NOMO-1 (cell line): ENCODE measurements around the gene TMEM74B.
A peak's percentile ranks its signal among the peaks of the same experiment; 100 is the strongest.

ENCODE experiments used
- DNase-seq, 2 experiments: peaks; one replicate each; lab custom pipeline; 2025; ENCODE audit not compliant: unreplicated experiment in 2 of 2; lab: John Stamatoyannopoulos, UW

The TMEM74B gene

DNA sequence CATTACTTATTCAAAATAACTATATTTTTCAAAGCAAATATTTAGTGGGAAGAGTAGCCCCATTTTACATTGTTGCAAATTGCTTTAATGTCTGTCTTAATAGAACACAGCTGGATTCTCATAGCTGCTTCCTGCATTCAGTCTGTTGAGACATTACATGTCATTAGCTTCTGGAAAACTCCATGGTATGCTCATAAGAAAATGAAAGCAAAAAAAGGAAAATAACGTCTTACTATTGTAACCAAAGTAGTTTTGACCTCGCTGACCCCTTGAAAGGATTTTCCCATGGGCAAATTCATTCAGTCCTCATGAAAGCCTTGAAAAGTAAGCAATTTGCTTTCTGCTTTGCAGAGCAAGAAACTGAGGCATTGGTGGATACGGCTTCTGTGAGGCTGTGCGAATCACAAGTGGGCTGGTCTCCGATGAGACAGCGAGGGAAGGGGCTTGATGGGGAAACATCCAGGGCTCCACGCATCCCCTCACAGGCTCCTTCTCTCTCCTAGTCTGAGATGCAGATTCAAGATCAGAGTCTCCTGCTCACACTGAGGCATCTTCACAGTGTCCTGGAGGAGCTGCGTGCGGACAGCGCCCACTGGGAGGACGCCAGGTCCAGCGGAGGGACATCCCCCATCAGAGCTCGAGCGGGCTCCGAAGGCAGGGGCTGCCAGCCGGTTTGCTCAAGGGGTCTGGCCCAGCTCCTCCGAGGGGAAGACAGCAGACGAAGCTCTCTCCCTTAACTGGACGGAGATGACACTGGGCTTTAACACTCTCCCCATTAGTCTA lies 21.8 kb upstream of the TMEM74B start:
- no peak for DNase-seq

DNA sequence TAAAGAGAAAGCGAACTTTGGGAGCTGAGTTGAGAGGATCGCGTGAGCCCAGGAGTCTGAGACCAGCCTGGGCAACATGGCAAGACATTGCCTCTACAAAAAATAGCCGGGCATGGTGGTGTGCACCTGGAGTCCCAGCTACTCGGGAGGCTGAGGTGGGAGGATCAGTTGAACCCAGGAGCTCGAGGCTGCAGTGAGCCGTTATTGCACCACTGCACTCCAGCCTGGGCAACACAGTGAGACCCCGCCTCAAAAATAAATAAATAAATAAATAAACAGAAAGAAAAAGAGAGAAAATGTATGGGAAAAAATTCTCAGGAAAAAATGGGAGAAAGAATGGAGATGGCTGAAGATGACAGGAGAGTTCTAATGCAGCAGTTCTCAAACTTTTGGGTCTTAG lies 21.0 kb upstream of the TMEM74B start:
- DNase-seq: no peak

DNA sequence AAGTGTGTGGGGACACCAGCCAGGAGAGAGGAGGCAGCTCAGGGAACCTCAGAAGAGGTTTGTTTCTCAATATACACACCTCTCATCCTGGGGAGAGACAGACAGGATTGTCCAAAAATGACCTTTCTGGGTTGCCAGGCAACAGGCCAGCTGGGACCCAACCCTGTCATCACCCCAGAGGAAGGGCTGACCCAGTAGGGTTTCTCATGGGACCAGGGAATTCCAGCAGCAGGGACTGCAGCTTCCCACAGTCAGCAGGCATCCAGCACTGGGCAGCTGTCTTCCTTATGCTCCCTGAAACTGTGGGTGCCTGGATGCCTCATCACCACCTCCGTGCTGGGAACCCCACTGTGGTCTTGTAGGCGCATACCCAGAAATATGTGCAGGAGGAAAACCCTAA lies 19.8 kb upstream of the TMEM74B start:
- DNase-seq: no peak

DNA sequence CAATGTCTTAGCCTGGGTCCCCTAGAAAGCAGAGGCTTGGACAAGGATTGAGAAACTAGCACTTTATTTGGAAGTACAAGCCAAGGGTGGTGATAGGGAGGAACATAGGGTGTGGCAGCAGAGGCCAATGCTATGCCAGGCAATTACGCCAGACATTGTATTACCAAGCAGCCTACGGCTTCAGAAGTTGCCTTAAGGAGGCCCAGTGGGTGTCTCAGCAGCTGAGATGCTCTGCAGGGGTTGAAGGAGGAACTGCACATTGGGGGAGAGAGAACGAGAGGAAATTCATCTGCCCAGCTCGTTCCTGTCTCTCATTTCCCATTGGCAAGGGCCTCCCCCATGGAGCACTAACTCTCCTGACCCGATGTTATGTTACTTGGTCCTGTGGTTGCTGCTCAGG lies 19.3 kb upstream of the TMEM74B start:
- no peak for DNase-seq

DNA sequence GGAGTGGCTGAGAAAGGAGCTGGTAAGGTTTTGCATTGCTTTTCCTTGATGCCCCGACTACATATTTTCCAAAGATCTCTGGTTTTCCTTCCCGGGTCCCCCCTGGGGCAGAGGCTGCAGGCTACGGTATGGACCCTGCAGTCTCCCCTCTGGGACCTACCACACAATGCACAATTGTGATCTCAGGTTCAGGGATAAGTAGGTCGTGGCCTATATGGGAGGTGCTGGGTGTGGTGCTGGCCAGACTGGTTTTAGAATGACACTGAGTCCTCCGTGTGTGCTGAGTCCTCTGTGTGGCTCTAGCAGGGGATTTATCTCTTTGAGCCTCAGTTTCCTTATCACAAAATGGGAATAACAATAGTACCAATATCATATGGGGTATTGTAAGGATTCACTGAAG lies 18.8 kb upstream of the TMEM74B start:
- DNase-seq: no peak

DNA sequence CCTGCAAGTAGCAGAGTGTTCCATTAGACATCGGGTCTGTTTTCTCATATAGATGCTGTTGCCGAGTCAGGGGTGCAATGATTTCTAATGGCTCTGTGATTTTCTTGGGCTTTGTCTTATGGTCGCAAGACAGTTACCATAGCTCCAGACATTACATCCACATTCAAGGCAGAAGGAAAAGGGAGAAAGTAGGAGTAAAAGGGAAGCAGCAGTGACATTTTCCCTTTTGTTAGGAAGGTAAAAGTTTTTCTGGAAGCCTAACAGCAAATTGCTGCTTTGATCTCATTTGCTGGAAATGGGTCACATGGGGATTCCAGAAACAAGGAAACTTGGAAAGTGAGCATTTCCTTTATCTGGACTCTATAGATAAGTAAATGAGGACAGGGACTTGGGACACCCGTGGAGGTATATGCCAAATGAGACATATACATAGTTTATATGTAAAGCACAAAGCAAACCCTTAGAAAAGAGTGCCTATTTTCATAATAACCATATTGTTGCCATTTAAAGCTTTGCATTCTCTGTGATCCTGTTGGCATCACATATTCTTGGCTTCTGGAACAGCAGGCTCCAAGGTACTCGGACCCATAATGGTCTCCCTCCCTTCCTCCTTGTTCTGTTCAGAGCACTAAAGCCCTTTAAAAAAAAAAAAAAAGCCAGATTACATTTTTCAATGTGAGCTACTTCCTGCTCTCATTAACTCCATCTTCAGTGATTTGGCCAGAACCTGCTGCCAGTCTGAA lies 18.2 kb upstream of the TMEM74B start, which contains the start of gene C20orf202:
C20orf202 (plus strand) TSS at position 693 of the 743 bp plus-strand sequence. CDS start 132 bp downstream, outside the sequence.
- DNase-seq: no peak

DNA sequence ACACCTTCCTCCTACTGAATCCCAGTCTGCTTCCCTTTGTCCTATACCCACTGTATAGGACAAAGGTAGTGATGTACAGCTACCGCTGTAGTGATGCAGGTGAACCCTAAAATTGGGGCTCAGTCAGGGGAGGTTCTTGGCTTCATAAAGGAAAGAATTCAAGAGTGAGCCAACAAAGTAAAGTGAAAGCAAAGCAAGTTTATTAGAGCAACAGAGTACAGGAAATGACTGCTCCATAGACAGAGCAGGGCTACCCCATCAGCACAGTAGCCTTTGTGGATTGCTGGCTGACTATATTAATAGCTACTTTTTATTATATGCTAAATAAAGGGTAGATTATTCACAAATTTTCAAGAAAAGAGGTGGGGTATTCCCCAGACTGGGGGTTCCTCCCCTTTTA lies 15.2 kb upstream of the TMEM74B start:
- DNase-seq: no peak

DNA sequence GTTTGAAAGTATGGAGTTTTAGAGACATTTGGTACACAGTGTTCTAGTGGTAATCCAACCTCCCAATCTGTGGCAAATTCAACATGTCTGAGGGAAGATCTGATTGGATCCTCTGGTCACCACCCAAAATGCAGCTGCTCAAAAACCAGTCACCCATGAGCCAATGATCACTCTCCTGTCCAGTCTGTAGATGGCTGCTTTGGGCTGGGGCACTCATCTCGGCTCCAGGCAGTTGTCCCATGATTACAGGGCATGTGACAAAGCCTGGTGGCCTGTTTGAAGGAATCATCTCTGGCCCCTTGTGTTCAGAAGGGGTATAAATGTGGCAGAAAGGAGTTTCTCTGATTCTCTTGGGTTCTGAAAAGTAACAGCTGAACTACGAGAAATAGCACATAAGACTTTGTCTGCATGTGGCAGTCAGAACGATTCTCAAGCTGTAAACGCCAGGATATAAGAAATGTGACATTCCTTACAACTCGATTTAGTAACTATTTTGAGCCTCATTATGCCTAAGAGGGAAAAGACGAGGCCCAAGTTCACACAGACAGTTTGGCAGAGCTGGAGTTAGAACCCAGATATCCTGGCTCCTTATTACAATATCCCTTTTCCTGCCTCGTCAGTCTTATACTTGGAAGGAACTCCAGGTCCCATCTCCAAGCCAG lies 14.6 kb upstream of the TMEM74B start:
- DNase-seq: no peak

DNA sequence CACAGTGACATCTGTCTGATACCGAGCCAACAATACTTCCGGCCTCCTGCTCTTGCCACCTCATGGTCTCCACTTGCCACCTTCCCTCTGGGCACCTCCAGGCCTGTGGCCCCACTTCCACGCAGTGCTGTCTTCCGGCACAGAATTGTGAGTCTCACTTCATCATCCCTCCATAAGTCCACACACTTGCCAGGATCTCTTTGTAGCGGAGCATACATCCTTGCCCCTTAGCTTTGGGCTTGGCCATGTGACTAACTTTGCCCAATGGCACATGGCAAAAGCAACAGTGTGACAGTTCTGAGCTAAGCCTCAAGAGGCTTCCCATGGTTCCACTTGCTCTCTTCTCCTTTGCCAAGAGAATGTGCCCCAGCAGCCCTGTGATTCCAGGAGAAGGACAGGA lies 14.0 kb upstream of the TMEM74B start:
- DNase-seq: no peak

DNA sequence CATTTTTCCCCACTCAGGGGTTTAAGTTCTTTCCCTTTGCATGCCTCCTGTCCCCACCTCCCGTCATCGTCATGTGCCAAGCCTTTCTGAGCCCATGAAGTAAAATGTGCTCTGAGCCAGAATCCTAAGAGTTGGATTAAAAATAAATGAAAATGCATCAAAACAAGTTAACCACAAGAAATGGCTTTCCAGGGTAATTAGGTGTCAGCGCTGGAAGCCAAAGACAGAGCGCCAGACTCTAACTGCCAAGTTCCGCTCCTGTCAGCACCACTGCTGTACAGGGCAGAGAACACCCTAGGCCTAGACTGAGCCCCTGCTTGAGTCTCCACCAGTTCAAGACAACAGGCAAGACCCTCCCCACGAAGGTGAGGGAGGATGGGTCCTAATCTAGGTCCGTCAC lies 13.0 kb upstream of the TMEM74B start:
- no peak for DNase-seq

DNA sequence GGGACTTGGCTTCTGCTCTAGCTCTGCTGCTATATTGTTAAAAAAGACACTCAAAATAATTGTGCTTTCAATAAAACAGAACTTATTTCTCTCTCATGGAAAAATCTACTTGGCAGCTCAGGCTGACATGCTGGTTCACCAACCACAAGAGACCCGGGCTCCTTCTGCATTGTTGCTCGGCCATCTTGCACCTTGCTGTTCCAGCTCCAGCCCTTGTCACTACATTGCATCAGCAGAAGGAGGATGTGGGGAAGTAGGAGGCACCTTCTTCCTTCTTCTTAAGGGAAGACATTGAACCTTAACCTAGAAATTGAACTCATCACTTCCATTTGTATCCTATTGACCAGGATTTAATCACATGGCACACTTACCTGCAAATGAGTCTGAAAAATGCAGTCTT lies 11.9 kb upstream of the TMEM74B start:
- DNase-seq: no peak

DNA sequence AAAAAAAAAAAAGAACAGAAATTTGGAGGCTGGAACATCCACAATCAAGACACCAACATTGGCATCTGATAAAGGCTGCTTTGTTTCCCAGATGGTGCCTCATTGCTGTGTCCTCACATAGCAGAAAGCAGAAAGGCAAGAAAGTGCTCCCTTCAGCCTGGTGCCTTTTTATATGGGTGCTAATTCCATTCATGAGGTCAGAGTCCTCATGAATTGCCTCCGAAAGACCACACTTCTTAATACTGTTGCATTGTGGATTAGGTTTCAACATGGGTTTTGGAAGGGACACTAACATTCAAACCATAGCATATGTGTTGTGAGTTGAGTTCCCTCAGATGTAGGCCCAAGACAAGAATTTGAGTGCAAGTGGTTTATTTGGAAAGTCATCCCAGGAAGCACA lies 10.4 kb upstream of the TMEM74B start:
- DNase-seq: no peak

DNA sequence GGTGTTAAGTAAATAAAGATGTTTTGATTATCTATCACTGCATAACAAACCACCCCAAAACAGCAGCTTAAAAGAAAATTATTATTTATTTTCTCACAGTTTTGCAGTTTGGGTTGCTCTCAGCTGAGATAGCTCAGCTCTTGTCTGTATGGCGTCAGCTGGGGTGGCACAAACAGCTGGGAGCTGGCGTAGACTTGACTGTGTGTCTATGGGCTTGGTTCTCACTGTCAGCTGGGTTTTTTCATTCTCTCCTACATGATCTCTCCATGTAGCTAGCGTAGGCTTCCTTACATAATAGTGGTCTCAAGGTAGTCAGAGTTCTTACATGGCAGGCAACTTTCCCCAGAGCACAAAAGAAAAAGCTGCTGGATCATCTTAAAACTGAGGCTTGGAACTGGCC lies 6.5 kb upstream of the TMEM74B start:
- DNase-seq: no peak

DNA sequence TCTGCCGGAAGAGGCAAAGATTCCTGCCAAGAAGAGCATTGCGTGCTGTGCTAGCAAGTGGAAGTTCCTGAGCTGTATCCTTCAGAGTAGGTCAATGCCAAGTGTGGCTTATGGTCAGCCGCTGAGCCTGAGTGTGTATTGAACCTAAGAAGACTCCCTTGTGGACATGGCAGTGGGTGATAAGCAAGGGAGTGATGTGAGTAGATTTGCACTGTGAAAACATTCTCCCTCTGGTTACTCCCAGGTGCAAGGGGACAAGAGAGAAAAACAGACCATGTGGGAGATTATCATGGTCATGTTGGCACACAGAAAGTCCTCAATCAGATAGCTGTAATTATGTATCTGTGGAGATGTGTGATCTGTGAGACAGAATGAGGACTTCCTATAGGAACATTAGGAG lies 6.1 kb upstream of the TMEM74B start:
- DNase-seq: no peak

DNA sequence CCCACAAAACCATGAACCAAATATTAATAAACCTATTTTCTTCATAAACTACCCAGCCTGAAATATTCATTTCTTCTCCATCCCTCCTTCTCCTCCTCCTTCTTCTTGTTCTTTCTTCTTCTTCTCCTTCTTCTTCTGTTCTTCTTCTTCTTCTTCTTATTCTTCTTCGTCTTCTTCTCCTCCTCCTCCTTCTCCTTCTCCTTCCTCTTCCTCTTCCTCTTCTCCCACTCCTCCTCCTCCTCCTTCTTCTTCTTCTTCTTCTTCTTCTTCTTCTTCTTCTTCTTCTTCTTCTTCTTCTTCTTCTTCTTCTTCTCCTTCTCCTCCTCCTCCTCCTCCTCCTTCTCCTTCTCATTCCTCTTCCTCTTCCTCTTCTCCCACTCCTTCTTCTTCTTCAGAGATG lies 5.0 kb upstream of the TMEM74B start:
- DNase-seq: no peak

DNA sequence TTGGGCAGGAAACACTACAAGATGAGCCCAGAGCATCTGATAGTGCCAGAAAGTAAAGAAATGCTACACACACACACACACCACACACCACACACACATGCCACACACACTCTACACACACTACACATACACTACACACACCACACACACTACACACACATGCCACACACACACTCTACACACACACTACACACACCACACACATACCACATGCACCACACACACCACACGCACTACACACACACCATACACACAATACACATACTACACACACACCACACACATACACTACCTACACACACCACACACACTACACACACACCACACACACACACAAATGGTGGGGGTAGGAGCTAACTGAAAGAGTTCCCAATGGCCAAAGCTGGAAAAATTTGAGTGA lies 3.6 kb upstream of the TMEM74B start:
- DNase-seq: no peak

DNA sequence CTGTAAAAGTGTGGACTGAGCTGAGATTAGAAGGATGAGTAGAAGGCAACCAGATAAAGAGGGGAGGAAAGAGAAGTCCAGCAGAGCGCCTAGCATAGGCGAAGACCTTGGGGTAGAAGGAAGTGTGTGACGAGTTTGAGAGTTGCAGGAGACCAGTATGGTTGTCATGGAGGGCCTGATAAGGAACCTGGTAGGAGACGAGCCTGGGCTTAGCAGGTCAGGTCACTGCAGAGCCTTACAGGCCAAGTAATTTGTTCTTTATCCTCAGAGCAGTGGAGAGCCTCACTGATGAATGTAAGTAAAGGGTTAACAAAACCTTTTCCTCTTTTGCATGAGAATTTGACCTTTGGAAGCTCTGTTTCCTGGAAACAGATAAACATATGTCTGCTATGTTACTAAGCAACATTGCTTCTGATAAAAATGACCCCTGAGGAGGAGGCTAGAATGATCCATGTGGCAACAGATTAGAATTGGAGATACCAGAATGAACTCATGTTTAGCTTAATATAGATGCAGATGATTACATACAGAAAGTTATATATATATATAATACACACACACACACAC lies 2.9 kb upstream of the TMEM74B start:
- DNase-seq: no peak

DNA sequence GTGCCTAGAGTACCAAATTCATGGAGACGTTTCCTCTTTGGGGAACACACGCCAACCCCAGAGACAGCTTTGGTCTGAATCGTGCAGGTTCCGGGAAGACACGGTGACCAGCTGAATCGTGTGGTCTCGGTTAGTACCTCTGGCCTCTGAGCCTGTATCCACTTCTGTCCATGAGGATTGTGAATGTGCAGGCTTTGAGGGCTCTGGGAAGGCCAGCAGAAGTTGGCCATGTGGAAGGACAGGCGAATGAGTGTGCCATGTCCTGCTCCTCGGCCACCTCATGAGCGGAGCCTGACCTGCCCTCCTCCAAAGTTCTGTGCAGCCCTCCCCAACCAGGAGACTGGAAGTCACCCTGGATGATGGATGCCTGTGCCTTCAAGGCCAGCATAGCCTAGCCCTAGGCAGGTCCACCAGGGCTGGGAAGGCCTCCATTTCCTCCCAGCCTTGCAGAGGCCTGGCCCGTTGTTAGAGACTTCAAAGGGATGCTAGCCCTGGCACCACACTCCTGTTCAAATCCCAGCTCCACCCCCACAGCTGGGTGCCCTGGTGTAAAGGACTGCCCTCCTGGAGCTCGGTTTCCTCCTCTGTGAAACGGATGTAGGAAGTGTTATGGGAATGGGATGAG lies 1.7 kb upstream of the TMEM74B start:
- no peak for DNase-seq

DNA sequence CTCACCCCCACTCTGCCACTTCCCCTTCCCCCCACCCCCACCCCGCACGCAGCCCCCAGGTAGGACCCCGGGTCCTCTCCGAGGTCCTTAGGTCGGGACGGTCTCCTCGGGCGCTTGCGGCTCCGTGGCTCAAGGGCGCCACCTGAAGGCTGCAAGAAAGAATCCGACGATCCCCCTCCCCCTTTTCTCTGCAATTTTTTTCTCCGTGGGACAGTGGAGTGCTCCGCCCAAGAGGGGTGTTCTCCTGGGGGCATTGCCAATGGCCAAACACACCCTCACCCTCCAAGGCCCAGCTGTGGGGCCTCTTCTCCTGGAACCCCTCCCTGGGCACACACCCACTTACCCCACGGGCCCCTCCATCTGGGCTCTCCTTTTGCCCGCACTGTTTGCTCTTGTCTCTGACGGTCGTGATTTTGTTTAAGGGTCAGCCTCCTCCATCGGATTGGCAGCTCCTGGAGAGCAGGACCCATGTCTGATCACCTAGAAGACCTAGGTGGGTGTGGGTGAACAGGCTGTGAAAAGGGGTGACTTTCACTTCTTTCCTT lies 1.1 kb upstream of the TMEM74B start:
- peak; percentile 36 to 40 for DNase-seq

DNA sequence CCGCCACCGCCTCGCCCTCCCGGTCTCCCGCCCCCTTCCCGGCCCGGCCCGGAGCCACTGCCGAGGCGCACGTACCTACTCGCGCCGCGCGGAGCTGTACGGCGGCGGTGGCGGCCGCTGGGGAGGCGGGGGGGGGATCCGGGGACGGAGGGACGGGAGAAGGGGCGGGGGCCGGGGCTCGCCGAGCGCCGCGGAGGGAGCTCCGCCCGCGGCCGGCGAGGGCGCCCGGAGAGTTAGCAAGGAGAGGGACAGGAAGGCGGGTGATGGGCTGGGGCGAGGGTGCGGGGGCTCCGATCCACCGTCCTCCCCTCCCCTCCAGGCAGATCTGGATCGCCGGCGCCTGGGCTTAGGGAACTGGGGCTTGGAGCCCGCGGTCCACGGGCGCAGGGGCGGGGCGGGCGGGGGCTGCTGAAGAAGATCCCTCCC lies 548 bp upstream of the TMEM74B start:
- no peak for DNase-seq

DNA sequence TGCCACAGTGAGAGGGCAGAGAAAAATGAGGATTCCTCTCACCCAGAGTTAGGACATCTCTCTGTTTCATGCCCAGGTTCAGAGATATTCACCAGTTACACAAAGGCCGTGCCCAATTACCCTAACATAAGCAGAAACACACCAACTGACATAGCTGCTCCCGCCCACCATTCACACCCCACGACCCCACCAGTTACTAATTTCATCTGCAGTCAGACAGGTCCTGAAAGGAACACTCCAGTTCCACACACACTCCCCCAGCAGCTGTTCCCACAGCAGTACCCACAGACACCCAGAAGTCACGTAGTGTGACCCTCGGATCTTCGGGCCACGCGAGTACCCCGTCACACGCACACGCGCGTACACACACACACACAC lies 532 bp downstream of the TMEM74B start:
- no peak for DNase-seq
